ENCODE measurements around the gene RUNX2.

The RUNX2 gene

GRCh38 chr6:45423111-45423823 lies 95.1 kb downstream of the RUNX2 start (continued):
- TF ChIP-seq ZEB2 (tag by site-specific recombination; IDR thresholded peaks at IDR 0.05) (peak; percentile 39; the same call in 1 of the 2 replicates), GLIS1 (tag by site-specific recombination; IDR thresholded peaks at IDR 0.05) (0 out of 2 replicates have a peak, but pooled peaks have one; percentile 24), ZNF449 (tag by site-specific recombination; IDR thresholded peaks at IDR 0.05) (no peak), ZNF132 (tag by site-specific recombination; IDR thresholded peaks at IDR 0.05; ENCODE audit: borderline replicate concordance) (no peak), BCL11B (tag by site-specific recombination; IDR thresholded peaks at IDR 0.05; ENCODE audit: low read depth) (no peak), ZFHX2 (tag by site-specific recombination; conservative IDR thresholded peaks at IDR 0.05) (no peak), ZNF488 (tag by site-specific recombination; IDR thresholded peaks at IDR 0.05) (no peak), ZSCAN5A (tag by site-specific recombination; IDR thresholded peaks at IDR 0.05) (no peak), ZNF394 (tag by site-specific recombination; IDR thresholded peaks at IDR 0.05; ENCODE audit: borderline replicate concordance) (no peak), ZNF555 (tag by site-specific recombination; conservative IDR thresholded peaks at IDR 0.05) (no peak), ZNF24 (tag by site-specific recombination; IDR thresholded peaks at IDR 0.05) (peak; percentile 36; the same call in 1 of the 2 replicates), HOXC10 (CRISPR knock-in tag; IDR thresholded peaks at IDR 0.05) (0 out of 2 replicates have a peak, but pooled peaks have one; percentile 80), ZBTB48 (tag by site-specific recombination; IDR thresholded peaks at IDR 0.05) (peak; percentile 92), ZBTB10 (tag by site-specific recombination; IDR thresholded peaks at IDR 0.05) (peak; percentile 73; the same call in 1 of the 2 replicates), ZNF624 (tag by site-specific recombination; IDR thresholded peaks at IDR 0.05) (no peak), EGR2 (tag by site-specific recombination; IDR thresholded peaks at IDR 0.05; ENCODE audit: low read depth) (peak; percentile 48; the same call in 1 of the 2 replicates), ZNF701 (tag by site-specific recombination; IDR thresholded peaks at IDR 0.05) (no peak), ZNF830 (tag by site-specific recombination; IDR thresholded peaks at IDR 0.05; ENCODE audit: low read depth) (no peak), ZNF558 (tag by site-specific recombination; IDR thresholded peaks at IDR 0.05) (no peak), YY2 (tag by site-specific recombination; IDR thresholded peaks at IDR 0.05) (no peak), ZBTB21 (tag by site-specific recombination; IDR thresholded peaks at IDR 0.05) (no peak), ZNF626 (tag by site-specific recombination; IDR thresholded peaks at IDR 0.05) (no peak), ZNF561 (tag by site-specific recombination; IDR thresholded peaks at IDR 0.05; ENCODE audit: borderline replicate concordance) (no peak), WT1 (tag by site-specific recombination; IDR thresholded peaks at IDR 0.05) (no peak), ZNF133 (tag by site-specific recombination; IDR thresholded peaks at IDR 0.05) (no peak), ZNF23 (tag by site-specific recombination; IDR thresholded peaks at IDR 0.05; ENCODE audit: borderline replicate concordance) (no peak), ZNF248 (tag by site-specific recombination; IDR thresholded peaks at IDR 0.05) (no peak), ZNF184 (tag by site-specific recombination; IDR thresholded peaks at IDR 0.05) (no peak), ZNF501 (tag by site-specific recombination; IDR thresholded peaks at IDR 0.05) (0 out of 2 replicates have a peak, but pooled peaks have one; percentile 3), ZNF280C (tag by site-specific recombination; IDR thresholded peaks at IDR 0.05) (no peak), ZNF214 (tag by site-specific recombination; IDR thresholded peaks at IDR 0.05; ENCODE audit: borderline replicate concordance) (no peak), ZNF16 (tag by site-specific recombination; IDR thresholded peaks at IDR 0.05; ENCODE audit: low read depth) (no peak), GFI1B (tag by site-specific recombination; IDR thresholded peaks at IDR 0.05) (no peak)
